ENCODE measurements around the gene POU2F1.

- TF ChIP-seq CTCF (IDR thresholded peaks at IDR 0.05; ENCODE audit: low read depth, low read length, missing input control) (no peak), JUND (IDR thresholded peaks at IDR 0.05) (no peak), MAX (IDR thresholded peaks at IDR 0.05) (no peak), TAF1 (conservative IDR thresholded peaks at IDR 0.05) (no peak), YY1 (IDR thresholded peaks at IDR 0.05) (no peak), EGR1 (IDR thresholded peaks at IDR 0.05; ENCODE audit: low read depth in 2 of 2) (no peak)
Measured at GRCh38 chr1:167206166-167206835, 14.4 kb upstream of the POU2F1 start.
